Dermis microvascular lymphatic vessel endothelial cell (primary cell): ENCODE data around the gene ZNF561. TPM values are rescaled to one million over a fixed set of nuclear protein-coding genes. Genes with fewer than 3 reads are reported as not detected.

Experiments
- DNase-seq, 2 donors: peaks; one replicate each; pipeline versions ENCODE4 v3.0.0 to v3.0.0-alpha.2; 2010; ENCODE audit warnings: low read depth in 2 of 2
- total RNA-seq: library from RNA; depleted of rRNA; stranded (reverse); fragments of >200 nt; gene quantifications from 2 replicates; pipeline ENCODE4 v1.2.1, GENCODE V29; 2014

ZNF561 gene
- total RNA-seq, 1 donor from 2014 or later, result 24.8 TPM

DNA sequence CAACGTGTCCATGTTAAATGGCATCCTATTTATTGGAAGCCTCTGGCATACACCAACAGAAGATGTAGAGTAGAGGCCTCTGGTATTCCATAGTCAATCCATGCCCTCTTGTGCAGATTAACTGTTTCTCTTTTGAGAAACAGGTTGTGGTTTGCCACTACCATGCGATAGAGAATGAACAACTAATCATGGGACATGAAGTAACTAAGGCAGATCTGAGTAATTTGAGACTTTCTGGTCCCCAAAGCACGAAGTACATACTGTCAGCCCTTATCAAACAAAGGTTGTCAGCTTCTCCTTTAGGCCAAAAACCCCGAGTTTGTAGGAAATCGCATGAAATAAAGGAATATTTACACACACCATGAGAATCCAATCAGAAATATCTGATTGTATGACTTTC, 40.3 kb downstream of the ZNF561 start:
- DNase-seq, result no peak

DNA sequence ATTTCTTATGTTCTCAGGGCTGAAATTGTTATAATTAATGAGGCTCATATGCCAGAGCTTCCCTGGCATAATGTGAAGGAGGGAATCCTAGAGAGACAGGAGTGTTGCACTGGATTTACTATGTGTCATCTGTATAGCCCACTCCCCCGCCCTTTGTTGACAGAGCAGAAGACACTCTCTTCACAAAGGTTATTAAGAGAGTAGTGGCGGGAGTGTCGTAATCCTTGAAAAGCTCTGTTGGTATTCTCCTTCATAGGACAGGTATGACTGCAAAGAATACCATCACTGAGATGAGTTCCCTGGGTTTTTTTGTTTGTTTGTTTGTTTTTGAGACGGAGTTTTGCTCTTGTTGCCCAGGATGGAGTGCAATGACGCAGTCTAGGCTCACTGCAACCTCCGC, 50.8 kb downstream of the ZNF561 start:
- no peak for DNase-seq

- no peak for DNase-seq
Observed at GRCh38 chr19:9566729-9567128, 54.3 kb downstream of the ZNF561 start.

GRCh38 chr19:9565900-9566705, 54.9 kb downstream of the ZNF561 start:
- DNase-seq, result no peak

Other genes with a start within 250 kb of the ZNF561 start
- 6.5 and 9.7 TPM in 2 replicates for gene ZNF266, start 185.7 kb downstream of the ZNF561 start, total RNA-seq
- gene ZNF560, start 122.6 kb downstream of the ZNF561 start, total RNA-seq, result under 0.01 TPM in 2 replicates
- 15.9 and 17.7 TPM in 2 replicates for gene ZNF426, start 82.6 kb downstream of the ZNF561 start, total RNA-seq
- gene ZNF121, start 36.7 kb downstream of the ZNF561 start, total RNA-seq, result 21.4 and 24.1 TPM in 2 replicates
- 18.4 and 20.5 TPM in 2 replicates for gene ZNF562, start 53.9 kb upstream of the ZNF561 start, total RNA-seq
- gene ZNF846, start 147.5 kb upstream of the ZNF561 start, total RNA-seq, result 3.6 and 5.1 TPM in 2 replicates
- gene FBXL12, start 197.8 kb upstream of the ZNF561 start, total RNA-seq, result 6.3 and 9.5 TPM in 2 replicates
- gene UBL5, start 206.7 kb upstream of the ZNF561 start, total RNA-seq, result 158 and 223 TPM in 2 replicates
- gene PIN1, start 214.1 kb upstream of the ZNF561 start, total RNA-seq, result 89.9 and 91.3 TPM in 2 replicates